Measurements from ENCODE around the gene NETO2. TPM values are rescaled to one million over a fixed set of nuclear protein-coding genes. Genes with fewer than 3 reads are reported as not detected.
"Not testable (repeated sequence)": the region's sequence is repeated elsewhere in the genome, so short reads cannot be mapped to it uniquely, and the experiment has no call there.

NETO2 gene
- total and polyA plus RNA-seq, 5 experiments from 2014 or later, result 0.29 to 0.91 (median 0.38) TPM; not detected in 2

- ATAC-seq (no peak), DNase-seq (no peak)
- Mint-ChIP-seq H3K4me3 (no peak overlapping the region), H3K27ac (no peak overlapping the region), H3K9me3 (no peaks in the 10 kb centered on the region), H3K4me1 (no peaks in the 10 kb centered on the region), H3K36me3 (no peaks in the 10 kb centered on the region), H3K27me3 (peaks cover 5 to 25% (median 12%) of the 10 kb centered on the region in 5 donors)
- POLR2A ChIA-PET, result no interaction called here
Measured at GRCh38 chr16:47127541-47127940, 16.2 kb downstream of the NETO2 start.

GRCh38 chr16:47125757-47126156 lies 18.0 kb downstream of the NETO2 start:
- POLR2A ChIA-PET, result no interaction called here
- Mint-ChIP-seq H3K27me3 (peaks cover 5 to 32% (median 11%) of the 10 kb centered on the region in 5 donors), H3K27ac (no peak overlapping the region), H3K4me3 (no peak overlapping the region), H3K9me3 (no peaks in the 10 kb centered on the region), H3K4me1 (no peaks in the 10 kb centered on the region), H3K36me3 (peaks cover 0 to 2% (median 0%) of the 10 kb centered on the region in 3 donors)
- ATAC-seq, result no peak
- DNase-seq, result no peak

- DNase-seq (no peak), ATAC-seq (no peak)
- no peaks in the 10 kb centered on the region for H3K4me1 Mint-ChIP-seq
- H3K9me3 Mint-ChIP-seq, result no peaks in the 10 kb centered on the region
- POLR2A ChIA-PET, result no interaction called here
- H3K27ac Mint-ChIP-seq, result no peak overlapping the region
- H3K27me3 Mint-ChIP-seq, result peaks cover 0 to under 1% (median 0%) of the 10 kb centered on the region in 5 donors
- H3K36me3 Mint-ChIP-seq, result no peaks in the 10 kb centered on the region
- no peak overlapping the region for H3K4me3 Mint-ChIP-seq
Measured at GRCh38 chr16:47113130-47113529, 30.6 kb downstream of the NETO2 start.

- no peak for DNase-seq
- H3K4me1 Mint-ChIP-seq, result no peaks in the 10 kb centered on the region
- no peak overlapping the region for H3K27ac Mint-ChIP-seq
- no peak overlapping the region for H3K4me3 Mint-ChIP-seq
- H3K36me3 Mint-ChIP-seq, result no peaks in the 10 kb centered on the region
- no peaks in the 10 kb centered on the region for H3K9me3 Mint-ChIP-seq
- ATAC-seq, result no peak
- H3K27me3 Mint-ChIP-seq, result no peaks in the 10 kb centered on the region
- POLR2A ChIA-PET, result no interaction called here
Measured at GRCh38 chr16:47110939-47111338, 32.8 kb downstream of the NETO2 start.

- H3K36me3 Mint-ChIP-seq, result no peaks in the 10 kb centered on the region
- H3K27ac Mint-ChIP-seq, result no peak overlapping the region
- DNase-seq (no peak), ATAC-seq (no peak)
- POLR2A ChIA-PET, result no interaction called here
- no peaks in the 10 kb centered on the region for H3K4me1 Mint-ChIP-seq
- no peak overlapping the region for H3K4me3 Mint-ChIP-seq
- H3K9me3 Mint-ChIP-seq, result no peaks in the 10 kb centered on the region
- H3K27me3 Mint-ChIP-seq, result no peaks in the 10 kb centered on the region
Measured at GRCh38 chr16:47109361-47109760, 34.4 kb downstream of the NETO2 start.

GRCh38 chr16:47102921-47103320 lies 40.8 kb downstream of the NETO2 start:
- ATAC-seq, H3K4me1 Mint-ChIP-seq, H3K4me3 Mint-ChIP-seq, DNase-seq, H3K27ac Mint-ChIP-seq, POLR2A ChIA-PET, H3K36me3 Mint-ChIP-seq: not testable (repeated sequence)
- H3K9me3 Mint-ChIP-seq, result peaks cover 0 to 12% (median 2%) of the 10 kb centered on the region in 9 donors
- H3K27me3 Mint-ChIP-seq, result peaks cover 3 to 24% (median 7%) of the 10 kb centered on the region in 5 donors

- H3K36me3 Mint-ChIP-seq, H3K9me3 Mint-ChIP-seq, DNase-seq, ATAC-seq, POLR2A ChIA-PET, H3K4me1 Mint-ChIP-seq, H3K27ac Mint-ChIP-seq, H3K4me3 Mint-ChIP-seq: not testable (repeated sequence)
- peaks cover 5 to 38% (median 24%) of the 10 kb centered on the region in 5 donors for H3K27me3 Mint-ChIP-seq
Measured at GRCh38 chr16:47097154-47097553, 46.6 kb downstream of the NETO2 start.

- DNase-seq (no peak), ATAC-seq (no peak)
- POLR2A ChIA-PET, result no interaction called here
- Mint-ChIP-seq H3K36me3 (no peaks in the 10 kb centered on the region), H3K4me1 (no peaks in the 10 kb centered on the region), H3K27me3 (peaks cover 4 to 38% (median 21%) of the 10 kb centered on the region in 5 donors), H3K27ac (no peak overlapping the region), H3K9me3 (peaks cover 0 to 2% (median 0%) of the 10 kb centered on the region in 9 donors), H3K4me3 (no peak overlapping the region)
Measured at GRCh38 chr16:47096297-47096696, 47.4 kb downstream of the NETO2 start.

GRCh38 chr16:47084198-47084597 lies 59.5 kb downstream of the NETO2 start:
- Mint-ChIP-seq H3K4me1 (no peaks in the 10 kb centered on the region), H3K4me3 (no peak overlapping the region), H3K9me3 (no peaks in the 10 kb centered on the region), H3K36me3 (no peaks in the 10 kb centered on the region), H3K27me3 (no peaks in the 10 kb centered on the region), H3K27ac (peak overlapping the region in 1 of 10 donors; percentile 47)
- no peak for DNase-seq
- ATAC-seq, result no peak
- POLR2A ChIA-PET, result no interaction called here

GRCh38 chr16:47082099-47082865 lies 61.5 kb downstream of the NETO2 start:
- Mint-ChIP-seq H3K4me1 (no peaks in the 10 kb centered on the region), H3K9me3 (no peaks in the 10 kb centered on the region), H3K27ac (no peak overlapping the region), H3K4me3 (no peak overlapping the region), H3K27me3 (peaks cover 0 to 2% (median 0%) of the 10 kb centered on the region in 5 donors), H3K36me3 (no peaks in the 10 kb centered on the region)
- no peak for DNase-seq
- no peak for ATAC-seq
- POLR2A ChIA-PET, result no interaction called here

GRCh38 chr16:47081115-47081514 lies 62.6 kb downstream of the NETO2 start:
- Mint-ChIP-seq H3K27ac (no peak overlapping the region), H3K4me3 (no peak overlapping the region), H3K36me3 (no peaks in the 10 kb centered on the region), H3K9me3 (no peaks in the 10 kb centered on the region), H3K27me3 (peaks cover 0 to 2% (median 0%) of the 10 kb centered on the region in 5 donors), H3K4me1 (no peaks in the 10 kb centered on the region)
- no peak for DNase-seq
- POLR2A ChIA-PET, result no interaction called here
- ATAC-seq, result no peak

- POLR2A ChIA-PET, result no interaction called here
- no peak overlapping the region for H3K27ac Mint-ChIP-seq
Measured at GRCh38 chr16:47079860-47080259, 63.9 kb downstream of the NETO2 start.

GRCh38 chr16:47073223-47074155 lies 70.3 kb downstream of the NETO2 start:
- Mint-ChIP-seq H3K36me3 (no peaks in the 10 kb centered on the region), H3K9me3 (no peaks in the 10 kb centered on the region), H3K4me3 (no peak overlapping the region), H3K27me3 (peaks cover 0 to 5% (median 0%) of the 10 kb centered on the region in 5 donors), H3K27ac (no peak overlapping the region), H3K4me1 (peaks cover 0 to 7% (median 0%) of the 10 kb centered on the region in 4 donors)
- POLR2A ChIA-PET, result no interaction called here
- no peak for ATAC-seq
- no peak for DNase-seq

More at GRCh38 chr16:47079860-47080259, 63.9 kb downstream of the NETO2 start:
- Mint-ChIP-seq H3K36me3 (no peaks in the 10 kb centered on the region), H3K27me3 (peaks cover 0 to 2% (median 0%) of the 10 kb centered on the region in 5 donors), H3K9me3 (no peaks in the 10 kb centered on the region), H3K4me1 (no peaks in the 10 kb centered on the region), H3K4me3 (no peak overlapping the region)
- DNase-seq, result no peak
- no peak for ATAC-seq

Measured in naive thymus-derived CD8-positive, alpha-beta T cell (primary cell).